GM23338 (cell line): ENCODE data around the gene CHST12. TPM values are rescaled to one million over a fixed set of nuclear protein-coding genes. Genes with fewer than 3 reads are reported as not detected.

Source experiments
- ATAC-seq: fragments of 200-7000 bp; cut with Tn5 transposase; 3 replicates; pipeline ENCODE4 v1.9.1; 2020
- DNase-seq: peaks from one replicate; pipeline ENCODE4 v3.0.0-alpha.2; 2015; ENCODE audit warnings: low spot score
- H2AFZ ChIP-seq: fragments of 200-600 bp; sonication (generic); 2 replicates; pipeline ENCODE4 v1.8.0; 2016; ENCODE audit warnings: antibody characterized with exemption, mild to moderate bottlenecking, moderate library complexity
- H3F3A ChIP-seq: fragments of 200-600 bp; sonication (generic); replicated peaks from 2 replicates; pipeline ENCODE4 v1.8.0; 2017; ENCODE audit warnings: antibody characterized with exemption, mixed run types, low read depth
- H3K27ac ChIP-seq: fragments of 200-600 bp; sonication (generic); 2 replicates; pipeline ENCODE4 v1.6.1; 2016; ENCODE audit warnings: low read depth
- H3K27me3 ChIP-seq: fragments of 200-600 bp; sonication (generic); 2 replicates; pipeline ENCODE4 v1.8.0; 2016; ENCODE audit warnings: mild to moderate bottlenecking, mixed run types, moderate library complexity; ENCODE audit not compliant: insufficient read depth
- H3K36me3 ChIP-seq: fragments of 200-600 bp; sonication (generic); 2 replicates; pipeline ENCODE4 v1.8.0; 2016; ENCODE audit warnings: mild to moderate bottlenecking; ENCODE audit not compliant: insufficient read depth
- H3K4me1 ChIP-seq: fragments of 200-600 bp; sonication (generic); 2 replicates; pipeline ENCODE4 v1.8.0; 2016; ENCODE audit warnings: mild to moderate bottlenecking, moderate library complexity; ENCODE audit not compliant: insufficient read depth
- H3K4me2 ChIP-seq: fragments of 200-600 bp; sonication (generic); 2 replicates; pipeline ENCODE4 v1.7.1; 2017; ENCODE audit warnings: mixed run types
- H3K4me3 ChIP-seq: fragments of 200-600 bp; sonication (generic); 2 replicates; pipeline ENCODE4 v1.6.1; 2016; ENCODE audit warnings: mixed run types
- H3K79me2 ChIP-seq: fragments of 200-600 bp; sonication (generic); replicated peaks from 2 replicates; pipeline ENCODE4 v1.8.0; 2017; ENCODE audit warnings: mild to moderate bottlenecking; ENCODE audit not compliant: insufficient read depth
- H3K9me2 ChIP-seq: fragments of 200-600 bp; sonication (generic); 2 replicates; pipeline ENCODE4 v1.8.0; 2017; ENCODE audit not compliant: insufficient read depth
- H4K20me1 ChIP-seq: fragments of 200-600 bp; sonication (generic); replicated peaks from 2 replicates; pipeline ENCODE4 v1.8.0; 2017; ENCODE audit warnings: mild to moderate bottlenecking; ENCODE audit not compliant: insufficient read depth
- H3K27ac Mint-ChIP-seq: 2 replicates; pipeline ENCODE4 v1.8.0; 2020; ENCODE audit warnings: inconsistent platforms, mild to moderate bottlenecking, moderate library complexity, mixed read lengths
- H3K27me3 Mint-ChIP-seq: 3 replicates; pipeline ENCODE4 v1.8.0; 2022; ENCODE audit warnings: low read depth, mild to moderate bottlenecking, moderate library complexity, mixed read lengths, inconsistent platforms; ENCODE audit not compliant: insufficient read depth, poor library complexity
- H3K36me3 Mint-ChIP-seq: 3 replicates; pipeline ENCODE4 v1.8.0; 2021; ENCODE audit warnings: low read depth, mild to moderate bottlenecking, inconsistent platforms, moderate library complexity, mixed read lengths
- H3K4me1 Mint-ChIP-seq: 3 replicates; pipeline ENCODE4 v1.8.0; 2020; ENCODE audit warnings: mild to moderate bottlenecking, inconsistent platforms, mixed read lengths
- H3K4me3 Mint-ChIP-seq: 3 replicates; pipeline ENCODE4 v1.8.0; 2021; ENCODE audit warnings: moderate library complexity, mild to moderate bottlenecking, inconsistent platforms, mixed read lengths
- H3K9me3 Mint-ChIP-seq: 3 replicates; pipeline ENCODE4 v1.8.0; 2020; ENCODE audit warnings: moderate library complexity, mild to moderate bottlenecking, inconsistent platforms, mixed read lengths
- CREB1 ChIP-seq: fragments of 250-450 bp; sonication (Bioruptor Pico); IDR thresholded peaks from 2 replicates; pipeline ENCODE4 v1.5.0; 2020; ENCODE audit warnings: low read depth, mild to moderate bottlenecking, moderate library complexity
- CTCF ChIP-seq, 2 experiments: fragments of 200-600 bp in 1 of 2; sonication (generic) in 1 of 2; conservative IDR thresholded peaks; 2 replicates each; pipeline versions ENCODE4 v1.5.1 to v1.6.1; 2016 to 2017; ENCODE audit warnings: antibody characterized with exemption in 2 of 2, low read depth in 2 of 2, mild to moderate bottlenecking in 2 of 2, moderate library complexity in 1 of 2
- ETS1 ChIP-seq: IDR thresholded peaks from 2 replicates; pipeline ENCODE4 v1.6.1; 2016; ENCODE audit warnings: antibody characterized with exemption
- EZH2 ChIP-seq: fragments of 200-600 bp; sonication (generic); IDR thresholded peaks from one replicate; pipeline ENCODE4 v1.8.0; 2017; ENCODE audit warnings: antibody characterized with exemption, mild to moderate bottlenecking, low read depth; ENCODE audit not compliant: unreplicated experiment
- EZH2phosphoT487 ChIP-seq: fragments of 200-600 bp; sonication (generic); IDR thresholded peaks from one replicate; pipeline ENCODE4 v1.8.1; 2018; ENCODE audit warnings: antibody characterized with exemption; ENCODE audit not compliant: unreplicated experiment
- JUNB ChIP-seq: IDR thresholded peaks from one replicate; pipeline ENCODE4 v1.6.1; 2016; ENCODE audit warnings: antibody characterized with exemption; ENCODE audit not compliant: unreplicated experiment
- NANOG ChIP-seq: IDR thresholded peaks from 2 replicates; pipeline ENCODE4 v1.6.1; 2016; ENCODE audit warnings: antibody characterized with exemption, borderline replicate concordance
- POLR2AphosphoS5 ChIP-seq: IDR thresholded peaks from 2 replicates; pipeline ENCODE4 v1.6.1; 2016; ENCODE audit warnings: antibody characterized with exemption, low read depth
- REST ChIP-seq: IDR thresholded peaks from one replicate; pipeline ENCODE4 v1.6.1; 2018; ENCODE audit warnings: antibody characterized with exemption; ENCODE audit not compliant: unreplicated experiment
- STAT1 ChIP-seq: IDR thresholded peaks from one replicate; pipeline ENCODE4 v1.6.1; 2016; ENCODE audit warnings: antibody characterized with exemption; ENCODE audit not compliant: unreplicated experiment
- ZNF114 ChIP-seq: fragments of 250-450 bp; sonication (Bioruptor Pico); IDR thresholded peaks from 2 replicates; pipeline ENCODE4 v1.5.0; 2020; ENCODE audit warnings: mild to moderate bottlenecking, moderate library complexity
- ZNF331 ChIP-seq: fragments of 250-450 bp; sonication (Bioruptor Pico); IDR thresholded peaks from 2 replicates; pipeline ENCODE4 v1.5.0; 2020; ENCODE audit warnings: low read depth, mild to moderate bottlenecking, moderate library complexity
- ZNF462 ChIP-seq: fragments of 250-450 bp; sonication (Bioruptor Pico); IDR thresholded peaks from 2 replicates; pipeline ENCODE4 v1.5.0; 2020; ENCODE audit warnings: mild to moderate bottlenecking, moderate library complexity
- polyA plus RNA-seq: library from polyadenylated mRNA; unstranded; fragments of >200 nt; fragmentation: Nextera tagmentation; extraction: Ambion mirVana; gene quantifications from 2 replicates; pipeline ENCODE4 v1.2.1, GENCODE V29; 2016
- total RNA-seq: library from RNA; depleted of rRNA; stranded (reverse); fragments of >200 nt; shearing (Covaris generic); gene quantifications from 2 replicates; pipeline ENCODE4 v1.2.3, GENCODE V29; 2014

Gene CHST12
- total and polyA plus RNA-seq, 2 experiments from 2014 or later = 10.1 to 14.6 TPM

GRCh38 chr7:2357165-2357564 lies 46.2 kb upstream of the CHST12 start:
- H3K79me2 ChIP-seq = peaks cover 89% of the 10 kb centered on the region
- no peak for TF ChIP-seq ZNF331 (CRISPR knock-in tag)
- no peak for TF ChIP-seq JUNB
- TF ChIP-seq REST = no peak
- TF ChIP-seq NANOG = no peak
- TF ChIP-seq POLR2AphosphoS5 = no peak
- no peak for TF ChIP-seq EZH2phosphoT487
- TF ChIP-seq CREB1 (CRISPR knock-in tag) = no peak
- TF ChIP-seq STAT1 = no peak
- no peak for TF ChIP-seq EZH2
- no peak for TF ChIP-seq ETS1
- TF ChIP-seq ZNF462 (CRISPR knock-in tag) = no peak
- TF ChIP-seq CTCF (conservative IDR thresholded peaks at IDR 0.05; ENCODE audit: low read depth in 2 of 2) = no peak
- TF ChIP-seq ZNF114 (CRISPR knock-in tag) = no peak

More at GRCh38 chr7:2357165-2357564, 46.2 kb upstream of the CHST12 start:
- Mint-ChIP-seq H3K4me3 (peak overlapping the region; percentile 93; the same call in 2 of the 3 replicates), H3K4me1 (peaks cover 14% of the 10 kb centered on the region), H3K27ac (no peak overlapping the region; the same call in 1 of the 2 replicates), H3K36me3 (peaks cover 70% of the 10 kb centered on the region), H3K27me3 (peaks cover 11% of the 10 kb centered on the region), H3K9me3 (no peaks in the 10 kb centered on the region)
- Histone ChIP-seq H3K27me3 (no peaks in the 10 kb centered on the region), H3K27ac (no peak overlapping the region), H3K4me2 (peak overlapping the region; percentile 89; the same call in 1 of the 2 replicates), H3K36me3 (peaks cover 58% of the 10 kb centered on the region), H2AFZ (no peak overlapping the region), H4K20me1 (peaks cover 61% of the 10 kb centered on the region), H3K4me1 (peaks cover 30% of the 10 kb centered on the region), H3F3A (peaks cover 30% of the 10 kb centered on the region), H3K4me3 (peak overlapping the region; percentile 58), H3K9me2 (no peaks in the 10 kb centered on the region)
- ATAC-seq = no peak
- no peak for DNase-seq
